ENCODE data around the gene PTCH2. TPM values are rescaled to one million over a fixed set of nuclear protein-coding genes. Genes with fewer than 3 reads are reported as not detected.

The PTCH2 gene
- total RNA-seq, 1 experiment from 2014 or later: 0.79 TPM

DNA sequence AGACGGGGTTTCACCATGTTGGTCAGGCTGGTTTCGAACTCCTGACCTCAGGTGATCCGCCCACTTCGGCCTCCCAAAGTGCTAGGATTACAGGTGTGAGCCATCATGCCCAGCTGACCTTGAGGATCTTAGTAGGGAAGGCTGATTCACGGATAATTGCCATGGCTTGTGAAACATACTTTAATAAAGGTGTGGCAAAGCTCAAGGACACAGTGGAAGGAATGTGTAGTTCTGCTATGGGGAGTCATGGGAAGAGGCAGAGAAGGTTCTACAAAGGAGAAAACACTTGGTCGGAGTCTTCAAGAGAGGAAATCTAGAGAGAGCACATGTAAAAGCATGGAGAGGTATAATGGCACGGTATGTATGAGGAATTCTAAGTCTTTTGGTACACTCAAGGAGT, 12.7 kb upstream of the PTCH2 start:
- no CpG with 5 or more reads among the region's 7 CpGs for WGBS (ENCODE audit: extremely low coverage, insufficient read length, low lambda C conversion rate)
- Histone ChIP-seq H2BK12ac (ENCODE audit: insufficient read length, low read depth, low read length) (no peak overlapping the region), H3K9me3 (ENCODE audit: control insufficient read depth, low read depth, low read length) (no peaks in the 10 kb centered on the region)

More for the DNA sequence above, 12.7 kb upstream of the PTCH2 start:
- no peak overlapping the region for H4K8ac ChIP-seq (replicated peaks; ENCODE audit: insufficient read length, low read depth, low read length)
- no peaks in the 10 kb centered on the region; the same call in 1 of the 2 replicates for H3K27me3 Mint-ChIP-seq (ENCODE audit: low read depth)
- no peak overlapping the region for H4K5ac ChIP-seq (ENCODE audit: insufficient read length, low read depth, low read length)
- H3T11ph ChIP-seq (ENCODE audit: low read length): no peak overlapping the region
- H3K9ac ChIP-seq (ENCODE audit: extremely low read depth, insufficient read length, low read length): no peak overlapping the region
- H3K4me1 Mint-ChIP-seq: peaks cover 4 to 5% of the 10 kb centered on the region in 2 experiments
- no peak overlapping the region for H3K56ac ChIP-seq (ENCODE audit: insufficient read length, low read depth, low read length)
- no peak overlapping the region for H3K4ac ChIP-seq (ENCODE audit: low read depth, low read length)
- no peak overlapping the region for H3K14ac ChIP-seq (ENCODE audit: insufficient read depth, low read length)
- TF ChIP-seq, protein P1, sequence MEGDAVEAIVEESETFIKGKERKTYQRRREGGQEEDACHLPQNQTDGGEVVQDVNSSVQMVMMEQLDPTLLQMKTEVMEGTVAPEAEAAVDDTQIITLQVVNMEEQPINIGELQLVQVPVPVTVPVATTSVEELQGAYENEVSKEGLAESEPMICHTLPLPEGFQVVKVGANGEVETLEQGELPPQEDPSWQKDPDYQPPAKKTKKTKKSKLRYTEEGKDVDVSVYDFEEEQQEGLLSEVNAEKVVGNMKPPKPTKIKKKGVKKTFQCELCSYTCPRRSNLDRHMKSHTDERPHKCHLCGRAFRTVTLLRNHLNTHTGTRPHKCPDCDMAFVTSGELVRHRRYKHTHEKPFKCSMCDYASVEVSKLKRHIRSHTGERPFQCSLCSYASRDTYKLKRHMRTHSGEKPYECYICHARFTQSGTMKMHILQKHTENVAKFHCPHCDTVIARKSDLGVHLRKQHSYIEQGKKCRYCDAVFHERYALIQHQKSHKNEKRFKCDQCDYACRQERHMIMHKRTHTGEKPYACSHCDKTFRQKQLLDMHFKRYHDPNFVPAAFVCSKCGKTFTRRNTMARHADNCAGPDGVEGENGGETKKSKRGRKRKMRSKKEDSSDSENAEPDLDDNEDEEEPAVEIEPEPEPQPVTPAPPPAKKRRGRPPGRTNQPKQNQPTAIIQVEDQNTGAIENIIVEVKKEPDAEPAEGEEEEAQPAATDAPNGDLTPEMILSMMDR (conservative IDR thresholded peaks at IDR 0.05): no peak
- H3K4me2 ChIP-seq (ENCODE audit: insufficient read depth, insufficient read length, low read length): no peak overlapping the region
- H3K4me3 Mint-ChIP-seq: no peak overlapping the region
- H3K23ac ChIP-seq (ENCODE audit: insufficient read length, low read depth, low read length): no peak overlapping the region
- H2BK20ac ChIP-seq (ENCODE audit: low read depth, low read length, poor library complexity, severe bottlenecking): no peak overlapping the region
- H2AFZ ChIP-seq (ENCODE audit: low read length): no peak overlapping the region
- no peak overlapping the region for H3K18ac ChIP-seq (ENCODE audit: insufficient read length, low read depth, low read length)
- no peaks in the 10 kb centered on the region for H3K4me1 ChIP-seq (ENCODE audit: insufficient read depth, low read length)
- H2BK5ac ChIP-seq (ENCODE audit: insufficient read length, low read length): no peak overlapping the region
- H2BK120ac ChIP-seq (ENCODE audit: low read depth, low read length, poor library complexity, severe bottlenecking): no peak overlapping the region
- no peak overlapping the region for H4K91ac ChIP-seq (ENCODE audit: insufficient read length, low read depth, low read length)
- no peak overlapping the region for H2AK5ac ChIP-seq (ENCODE audit: insufficient read length, low read length)
- no peaks in the 10 kb centered on the region; a peak in 1 of 5 replicates for H3K9me3 Mint-ChIP-seq
- peaks cover 0 to 13% (median 5%) of the 10 kb centered on the region in 3 experiments; a peak in 4 of 7 replicates for H3K36me3 Mint-ChIP-seq (ENCODE audit: insufficient read depth in 1 of 3, low read depth in 3 of 3)
- no peak overlapping the region for H2BK15ac ChIP-seq (ENCODE audit: low read depth, low read length)
- H3K27ac ChIP-seq (ENCODE audit: insufficient read length, low read depth, low read length): no peak overlapping the region
- H3K79me2 ChIP-seq (ENCODE audit: insufficient read depth, low read length): no peaks in the 10 kb centered on the region
- no peaks in the 10 kb centered on the region for H4K20me1 ChIP-seq (ENCODE audit: control insufficient read depth, insufficient read depth, insufficient read length)
- H3K27ac Mint-ChIP-seq: no peak overlapping the region
- no peaks in the 10 kb centered on the region for H3K23me2 ChIP-seq (ENCODE audit: insufficient read length, low read depth, low read length, poor library complexity, severe bottlenecking)
- no peaks in the 10 kb centered on the region for H3K27me3 ChIP-seq (ENCODE audit: insufficient read depth, low read length)
- no peak for DNase-seq
- H3K79me1 ChIP-seq (ENCODE audit: insufficient read depth, low read depth, low read length, poor library complexity, severe bottlenecking): no peaks in the 10 kb centered on the region
